GM18508 (cell line): Measurements from ENCODE around the gene RPA1.
"Not testable (repeated sequence)": the region's sequence is repeated elsewhere in the genome, so short reads cannot be mapped to it uniquely, and the experiment has no call there.

Experiments used
- ATAC-seq: cut with Tn5 transposase; IDR thresholded peaks from one replicate; pipeline ENCODE4 v1.9.1; 2021; ENCODE audit warnings: moderate number of reproducible peaks; ENCODE audit not compliant: insufficient read depth, unreplicated experiment

The RPA1 gene

GRCh38 chr17:1829592-1830257, at the start of gene RPA1, which contains the start of gene SMYD4:
TSS of gene RPA1 (plus strand) at chr17:1830005. CDS start at chr17:1830094, 89 bp downstream.
TSS of gene SMYD4 (minus strand) at chr17:1829902. CDS start at chr17:1827994, 1,908 bp downstream.
- no peak for ATAC-seq

DNA sequence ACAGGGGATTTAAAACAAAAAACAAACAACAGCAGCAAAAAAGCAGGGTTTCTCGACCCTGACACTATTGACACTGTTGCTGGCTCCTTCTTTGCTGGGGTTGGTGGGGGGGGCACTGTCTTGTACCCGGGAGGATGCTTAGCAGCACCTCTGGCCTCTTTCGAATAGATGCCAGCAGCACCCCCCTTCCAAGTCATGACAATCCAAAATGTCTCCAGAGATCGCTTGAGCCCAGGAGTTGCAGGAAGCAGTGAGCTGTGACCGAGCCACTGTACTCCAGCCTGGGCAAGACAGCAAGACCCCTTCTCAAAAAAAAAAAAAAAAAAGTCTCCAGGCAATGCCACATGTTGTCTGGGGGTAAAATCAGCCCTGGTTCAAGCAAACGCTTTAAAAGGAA, 47.6 kb upstream of the RPA1 start:
- no peak for ATAC-seq

DNA sequence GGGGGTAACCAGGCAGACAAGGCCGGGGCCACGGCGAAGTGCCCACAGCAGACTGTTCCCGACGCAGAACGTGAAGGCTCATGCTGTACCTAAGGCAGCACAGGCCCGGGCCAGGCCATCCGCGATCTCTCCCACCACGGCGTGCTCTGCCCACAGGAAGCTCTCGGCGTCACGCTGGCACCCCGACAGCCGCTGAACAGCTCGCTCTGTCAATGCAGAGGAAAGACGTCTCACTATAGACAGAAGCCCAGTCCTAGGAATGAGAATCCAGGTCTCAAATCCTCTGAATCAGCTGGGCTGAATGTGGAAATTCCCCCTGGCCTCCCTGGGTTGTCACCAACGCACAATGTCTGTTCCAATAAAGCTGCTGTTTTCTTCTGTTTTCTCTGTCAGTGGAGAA, 46.5 kb upstream of the RPA1 start:
- ATAC-seq, result no peak

GRCh38 chr17:1783834-1784611, 45.8 kb upstream of the RPA1 start:
- ATAC-seq, result no peak

DNA sequence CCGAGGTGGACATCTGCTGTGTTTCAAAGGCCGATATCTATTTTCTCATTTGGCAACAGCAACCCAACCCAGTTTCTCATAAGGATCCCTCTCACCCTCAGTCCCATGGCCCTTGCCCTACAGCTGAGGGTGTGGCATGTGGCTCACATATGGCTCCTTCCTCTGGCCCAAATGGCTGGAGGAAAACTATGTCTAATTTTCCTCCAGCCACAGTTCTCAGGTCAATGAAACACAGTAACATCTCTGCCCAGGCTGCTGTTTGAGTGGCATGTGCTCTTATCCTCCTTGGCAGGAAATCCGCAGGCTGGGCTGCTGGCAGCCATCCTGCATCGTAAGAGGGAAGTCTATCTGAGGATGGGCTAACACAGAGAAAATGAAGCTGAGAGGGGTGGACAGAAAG, 43.9 kb upstream of the RPA1 start:
- ATAC-seq, result no peak

- no peak for ATAC-seq
These were observed 43.1 kb upstream of the RPA1 start for GRCh38 chr17:1786708-1787107.

DNA sequence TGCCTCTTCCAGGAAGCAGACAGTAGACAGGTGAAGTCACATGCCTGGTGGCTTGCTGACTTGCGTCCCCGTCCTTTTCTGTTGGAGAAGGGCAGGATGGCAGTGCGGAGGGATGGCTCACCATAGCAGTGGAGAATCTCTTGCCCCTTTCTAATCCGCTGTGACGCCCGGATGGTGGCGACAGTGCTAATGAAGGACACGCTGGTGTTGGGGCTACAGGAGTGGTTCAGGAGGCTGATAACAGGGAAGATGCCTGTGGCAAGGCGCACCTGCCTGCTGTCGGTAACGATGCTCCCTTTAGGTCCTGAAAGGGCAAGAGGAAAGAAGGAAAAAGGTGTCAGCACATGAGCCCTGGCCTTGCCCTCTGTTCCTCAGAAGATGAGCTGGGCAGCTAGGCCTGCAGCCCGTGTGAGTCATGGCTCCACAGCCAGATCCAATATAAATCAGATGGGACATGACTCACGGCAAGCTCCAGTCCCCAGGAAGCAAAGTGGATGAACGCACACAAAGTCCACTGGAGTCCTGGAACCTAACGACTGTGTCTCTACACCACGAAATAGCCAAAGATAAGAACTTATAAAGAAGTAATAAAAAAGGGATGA, 42.4 kb upstream of the RPA1 start:
- no peak for ATAC-seq

- no peak for ATAC-seq
These were observed 39.9 kb upstream of the RPA1 start for GRCh38 chr17:1789936-1790335.

GRCh38 chr17:1792495-1793446, 37.0 kb upstream of the RPA1 start:
- ATAC-seq, result no peak

DNA sequence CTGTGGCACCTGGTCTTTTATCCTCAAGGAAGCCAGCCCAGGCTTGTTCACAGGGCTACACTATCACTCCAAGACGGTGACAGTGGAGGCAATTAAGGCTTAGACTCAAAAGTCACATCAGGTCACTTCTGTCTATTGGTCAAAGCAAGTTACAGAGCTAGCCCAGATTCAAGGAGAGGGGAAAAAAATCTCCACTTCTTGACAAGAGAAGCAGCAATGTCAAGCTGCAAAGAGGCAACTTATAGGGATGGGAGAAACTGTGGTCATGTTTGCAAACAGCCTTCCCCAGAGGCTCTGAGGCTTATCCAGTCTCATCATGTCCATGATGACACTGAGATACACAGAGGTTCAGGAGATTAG, 36.4 kb upstream of the RPA1 start:
- ATAC-seq, result no peak

DNA sequence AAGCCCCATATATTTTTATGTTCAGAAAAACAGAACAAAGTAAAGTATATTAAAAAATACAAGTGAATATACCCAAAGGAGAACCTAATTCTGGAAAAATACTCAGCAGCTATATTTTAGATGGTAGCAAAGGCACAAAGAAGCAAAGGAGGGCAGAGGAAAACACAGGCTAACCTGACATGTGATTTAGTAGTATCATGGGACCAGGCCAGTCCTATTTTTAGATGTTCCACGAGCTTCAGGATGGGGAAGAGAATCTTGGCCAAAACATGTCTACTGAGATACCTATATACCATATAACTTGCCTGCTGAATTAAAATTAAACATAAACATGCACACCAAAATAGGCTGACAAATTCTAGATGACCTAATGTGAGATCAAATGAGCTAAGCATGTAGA, 33.0 kb upstream of the RPA1 start:
- ATAC-seq, result no peak

- no peak for ATAC-seq
These were observed 32.5 kb upstream of the RPA1 start for GRCh38 chr17:1797323-1797722.

DNA sequence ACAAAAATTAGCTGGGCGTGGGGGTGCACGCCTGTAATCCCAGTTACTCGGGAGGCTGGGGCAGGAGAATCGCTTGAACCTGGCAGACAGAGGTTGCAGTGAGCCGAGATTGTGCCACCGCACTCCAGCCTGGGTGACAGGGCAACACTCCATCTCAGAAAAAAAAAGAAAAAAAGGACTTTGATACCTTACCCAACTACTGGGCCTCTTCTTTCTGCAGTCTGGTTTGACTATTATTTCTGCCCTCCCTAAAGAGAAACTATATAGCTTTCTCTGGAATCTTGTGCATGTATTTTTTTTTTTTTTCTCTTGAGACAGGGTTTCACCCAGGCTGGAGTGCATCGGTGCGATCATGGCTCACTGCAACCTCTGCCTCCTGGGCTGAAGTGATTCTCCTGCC, 32.0 kb upstream of the RPA1 start:
- not testable (repeated sequence) for ATAC-seq

GRCh38 chr17:1800240-1800639, 29.6 kb upstream of the RPA1 start:
- ATAC-seq, result no peak

DNA sequence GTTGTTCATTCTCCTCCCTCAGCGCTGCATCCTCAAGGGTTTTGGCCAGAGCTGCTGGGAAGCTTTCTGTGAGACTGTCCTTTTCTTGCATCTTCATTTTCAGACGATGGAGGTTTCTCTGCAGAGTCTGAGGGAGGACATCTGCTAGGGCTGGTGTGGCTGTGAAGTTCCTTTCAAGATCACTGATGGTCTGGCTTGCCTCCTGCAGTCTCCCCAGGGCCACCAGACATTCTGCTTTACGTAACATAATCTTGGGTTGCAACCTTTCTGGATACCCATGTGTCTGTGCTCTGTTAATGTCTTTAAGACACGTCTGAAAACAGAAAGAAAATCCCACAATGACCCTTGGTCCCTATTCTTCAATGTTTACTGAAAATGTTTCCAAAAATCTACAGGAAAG, 29.1 kb upstream of the RPA1 start:
- ATAC-seq, result no peak

- no peak for ATAC-seq
These were observed 27.4 kb upstream of the RPA1 start for GRCh38 chr17:1802429-1802828.

DNA sequence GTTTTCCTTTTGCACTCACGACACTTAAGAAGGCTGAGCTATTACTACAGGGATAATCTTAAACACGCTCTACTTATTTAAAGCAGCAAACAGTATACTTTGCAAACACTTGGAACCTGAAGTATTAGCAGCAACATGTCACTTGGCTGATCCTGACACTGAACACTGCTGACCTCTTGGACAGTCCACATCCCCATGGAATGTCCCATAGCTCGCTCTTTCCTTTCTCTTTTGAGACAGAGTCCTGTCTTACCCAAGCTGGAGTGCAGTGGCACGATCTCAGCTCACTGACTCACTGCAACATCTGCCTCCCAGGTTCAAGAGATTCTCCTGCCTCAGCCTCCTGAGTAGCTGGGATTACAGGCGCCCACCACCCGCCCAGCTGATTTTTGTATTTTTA, 26.5 kb upstream of the RPA1 start:
- no peak for ATAC-seq

GRCh38 chr17:1807890-1808289, 21.9 kb upstream of the RPA1 start:
- no peak for ATAC-seq

GRCh38 chr17:1808644-1809043, 21.2 kb upstream of the RPA1 start:
- no peak for ATAC-seq

DNA sequence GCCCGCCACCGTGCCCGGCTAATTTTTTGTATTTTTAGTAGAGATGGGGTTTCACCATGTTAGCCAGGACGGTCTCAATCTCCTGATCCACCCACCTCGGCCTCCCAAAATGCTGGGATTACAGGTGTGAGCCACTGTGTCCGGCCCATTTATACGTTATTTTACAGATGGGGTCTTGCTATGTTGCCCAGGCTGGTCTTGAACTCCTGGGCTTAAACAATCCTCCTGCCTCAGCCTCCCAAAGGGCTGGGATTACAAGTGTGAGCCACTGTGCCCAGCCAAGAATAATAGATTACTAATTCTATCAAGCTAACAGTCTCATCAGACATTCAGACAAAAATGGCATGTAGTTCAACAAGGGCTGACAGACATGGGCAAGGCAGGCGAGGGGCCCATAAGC, 20.0 kb upstream of the RPA1 start:
- not testable (repeated sequence) for ATAC-seq
